AG04449 (cell line): ENCODE results near the gene CD44.

Source experiments
- CTCF ChIA-PET: fragments of 350-600 bp; formaldehyde crosslinking; extraction: SDS; loops from one replicate; lab custom pipeline; 2021; ENCODE audit warnings: antibody characterized with exemption; lab: Yijun Ruan, JAX
- POLR2A ChIA-PET: fragments of 400-600, 350-600 bp; formaldehyde crosslinking; extraction: SDS; loops from one replicate; lab custom pipeline; 2020; ENCODE audit warnings: antibody characterized with exemption, inconsistent platforms; lab: Yijun Ruan, JAX
- DNase-seq: peaks from one replicate; pipeline ENCODE4 v3.0.0-alpha.2; 2010; ENCODE audit warnings: low read depth, low spot score
- H3K4me3 ChIP-seq: 2 replicates; pipeline ENCODE4 v1.5.1; 2011; ENCODE audit warnings: low read depth, mild to moderate bottlenecking, control low read depth, low read length
- CTCF ChIP-seq: IDR thresholded peaks from one replicate; pipeline ENCODE4 v1.5.1; 2011; ENCODE audit warnings: mild to moderate bottlenecking, moderate library complexity, low read length, control low read depth, inconsistent platforms; ENCODE audit not compliant: insufficient read depth; ENCODE audit errors: missing control alignments

CD44 gene

GRCh38 chr11:35116245-35116644 is 22.7 kb upstream of the CD44 start:
- POLR2A ChIA-PET: no interaction called here
- no peak for DNase-seq
- no peak for TF ChIP-seq CTCF
- CTCF ChIA-PET: interaction anchor here (1.0 to 1.2 kb wide), 2 partner anchors 15 to 117 kb away, joined by 3 read pairs; no protein-coding TSS in a partner anchor
- H3K4me3 ChIP-seq: no peak overlapping the region

GRCh38 chr11:35116762-35117640 is 22.0 kb upstream of the CD44 start:
- no peak for TF ChIP-seq CTCF
- ChIA-PET CTCF (interaction anchor here (0.7 to 1.2 kb wide), 3 partner anchors 14 to 118 kb away, joined by 3 read pairs; no protein-coding TSS in a partner anchor), POLR2A (interaction anchor here (0.8 kb wide), 1 partner anchor 21 kb away, joined by 4 read pairs; no protein-coding TSS in a partner anchor)
- H3K4me3 ChIP-seq: no peak overlapping the region
- no peak for DNase-seq

GRCh38 chr11:35118906-35119305 is 20.1 kb upstream of the CD44 start:
- no peak for TF ChIP-seq CTCF
- DNase-seq: no peak
- ChIA-PET CTCF (no interaction called here), POLR2A (no interaction called here)
- no peak overlapping the region for H3K4me3 ChIP-seq

- DNase-seq: no peak
- POLR2A ChIA-PET: no interaction called here
- H3K4me3 ChIP-seq: no peak overlapping the region
- no peak for TF ChIP-seq CTCF
- CTCF ChIA-PET: no interaction called here
Measured at GRCh38 chr11:35121326-35121865, 17.6 kb upstream of the CD44 start.

- TF ChIP-seq CTCF: no peak
- no peak for DNase-seq
- ChIA-PET POLR2A (no interaction called here), CTCF (interaction anchor here (0.7 kb wide), 1 partner anchor 10 kb away, joined by 3 read pairs; no protein-coding TSS in a partner anchor)
- H3K4me3 ChIP-seq: no peak overlapping the region
Measured at GRCh38 chr11:35122308-35122707, 16.7 kb upstream of the CD44 start.
